Epidermal melanocyte (primary cell): ENCODE measurements around the gene ST6GALNAC1.

Experiments
- DNase-seq: peaks from one replicate; pipeline ENCODE4 v3.0.0; 2011; ENCODE audit warnings: low spot score; ENCODE audit not compliant: insufficient read length

ST6GALNAC1 gene, protein sequence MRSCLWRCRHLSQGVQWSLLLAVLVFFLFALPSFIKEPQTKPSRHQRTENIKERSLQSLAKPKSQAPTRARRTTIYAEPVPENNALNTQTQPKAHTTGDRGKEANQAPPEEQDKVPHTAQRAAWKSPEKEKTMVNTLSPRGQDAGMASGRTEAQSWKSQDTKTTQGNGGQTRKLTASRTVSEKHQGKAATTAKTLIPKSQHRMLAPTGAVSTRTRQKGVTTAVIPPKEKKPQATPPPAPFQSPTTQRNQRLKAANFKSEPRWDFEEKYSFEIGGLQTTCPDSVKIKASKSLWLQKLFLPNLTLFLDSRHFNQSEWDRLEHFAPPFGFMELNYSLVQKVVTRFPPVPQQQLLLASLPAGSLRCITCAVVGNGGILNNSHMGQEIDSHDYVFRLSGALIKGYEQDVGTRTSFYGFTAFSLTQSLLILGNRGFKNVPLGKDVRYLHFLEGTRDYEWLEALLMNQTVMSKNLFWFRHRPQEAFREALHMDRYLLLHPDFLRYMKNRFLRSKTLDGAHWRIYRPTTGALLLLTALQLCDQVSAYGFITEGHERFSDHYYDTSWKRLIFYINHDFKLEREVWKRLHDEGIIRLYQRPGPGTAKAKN

DNA sequence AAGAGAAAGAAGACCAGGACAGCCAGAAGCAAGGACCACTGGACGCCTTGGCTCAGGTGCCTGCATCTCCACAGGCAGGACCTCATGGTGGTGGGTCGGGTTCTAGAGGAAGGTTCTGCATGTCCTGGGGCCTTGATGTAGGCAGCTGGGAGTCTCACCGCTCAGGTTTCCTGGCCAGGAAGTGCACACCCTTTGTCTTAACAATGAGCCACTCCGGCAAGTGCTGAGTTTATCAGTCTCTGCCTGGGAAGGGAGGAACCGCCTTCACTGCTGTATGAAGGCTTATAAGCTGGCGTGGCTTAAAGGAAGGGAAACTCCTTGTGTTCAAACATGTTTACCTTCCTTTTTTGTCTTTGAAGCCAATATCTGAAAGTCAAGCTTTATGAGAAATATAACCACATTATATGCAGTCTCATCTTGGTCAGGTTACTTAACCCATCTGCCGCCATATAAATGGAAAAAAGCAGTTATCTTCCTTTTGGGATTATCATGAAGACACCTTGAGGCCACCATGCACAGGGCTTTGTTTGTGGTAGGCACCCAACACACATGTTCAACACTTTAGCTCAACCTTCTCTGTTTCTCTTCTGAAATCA lies at the start of gene ST6GALNAC1:
TSS of gene ST6GALNAC1 (minus strand) at position 205 of the 596 bp plus-strand sequence. CDS start at position 86, 119 bp downstream.
- no peak for DNase-seq

GRCh38 chr17:76691379-76692191 lies 48.0 kb upstream of the ST6GALNAC1 start:
- no peak for DNase-seq

DNA sequence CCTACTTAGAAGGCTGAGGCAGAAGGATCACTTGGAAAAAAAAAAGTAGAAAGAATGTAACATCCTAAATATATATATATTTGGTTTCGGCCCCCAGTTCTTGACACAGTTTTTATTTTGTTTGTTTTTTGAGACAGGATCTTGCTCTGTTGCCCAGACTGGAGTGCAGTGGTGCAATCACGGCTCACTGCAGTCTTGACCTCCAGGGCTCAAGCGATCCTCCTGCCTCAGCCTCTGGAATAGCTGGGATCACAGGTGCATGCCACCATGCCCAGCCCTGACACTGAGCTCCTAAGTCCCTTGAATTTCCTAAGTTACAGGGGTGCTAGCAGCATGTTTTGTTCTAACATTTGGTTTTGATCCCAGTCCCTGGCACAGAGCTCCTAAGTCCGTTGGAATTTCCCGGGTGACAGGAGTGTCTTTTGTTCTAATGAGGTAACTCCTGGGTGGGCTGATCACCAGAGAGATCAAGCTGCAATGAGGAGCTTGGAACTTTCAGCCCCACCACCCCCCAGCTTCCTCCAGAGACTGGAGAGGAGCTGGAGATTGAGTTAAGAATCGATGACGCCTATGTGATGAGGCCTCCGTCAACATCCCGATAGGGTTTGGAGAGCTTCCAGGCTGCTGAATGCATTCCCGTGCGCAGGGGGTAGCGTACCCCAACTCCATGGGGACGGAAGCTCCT lies 47.2 kb upstream of the ST6GALNAC1 start:
- no peak for DNase-seq

DNA sequence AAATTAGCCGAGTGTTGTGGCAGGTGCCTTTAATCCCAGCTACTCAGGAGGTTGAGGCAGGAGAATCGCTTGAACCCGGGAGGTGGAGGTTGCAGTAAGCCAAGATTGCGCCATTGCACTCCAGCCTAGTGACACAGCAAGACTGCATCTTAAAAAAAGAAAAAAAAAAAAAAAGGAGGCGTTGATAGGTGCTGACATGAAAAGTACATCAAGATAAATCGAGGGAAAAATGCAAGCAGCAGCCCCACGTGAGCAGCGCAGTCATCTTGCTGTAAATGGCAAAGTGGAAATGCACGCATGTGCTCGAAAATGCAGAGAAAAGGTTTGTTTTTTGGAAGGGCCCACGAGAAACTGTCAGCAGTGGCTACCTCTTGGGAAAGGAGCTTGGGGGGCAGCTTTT lies 46.3 kb upstream of the ST6GALNAC1 start:
- DNase-seq, result no peak

DNA sequence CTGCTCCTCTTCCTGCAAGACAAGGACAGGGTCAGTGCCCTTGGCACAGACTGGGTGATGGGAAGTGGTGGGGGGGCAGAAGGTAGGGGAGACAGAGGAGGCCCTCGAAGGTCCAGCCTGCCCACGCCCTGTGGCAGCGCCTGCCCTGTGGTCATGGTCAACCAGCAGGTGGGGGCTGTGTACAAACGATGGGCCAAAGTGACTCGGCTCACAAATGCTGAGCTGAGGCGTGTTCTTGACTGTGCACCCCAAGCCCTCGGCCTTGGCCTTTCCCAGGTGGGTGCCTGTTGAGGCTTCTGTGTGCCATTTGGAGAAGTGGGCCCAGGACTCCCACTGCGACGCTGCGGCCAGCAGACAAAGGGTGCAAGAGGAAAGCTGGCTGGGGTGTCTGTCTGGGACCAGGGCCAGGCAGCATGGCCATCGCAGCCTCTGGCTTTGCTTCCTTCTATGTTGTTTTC lies 44.6 kb upstream of the ST6GALNAC1 start:
- DNase-seq, result no peak

DNA sequence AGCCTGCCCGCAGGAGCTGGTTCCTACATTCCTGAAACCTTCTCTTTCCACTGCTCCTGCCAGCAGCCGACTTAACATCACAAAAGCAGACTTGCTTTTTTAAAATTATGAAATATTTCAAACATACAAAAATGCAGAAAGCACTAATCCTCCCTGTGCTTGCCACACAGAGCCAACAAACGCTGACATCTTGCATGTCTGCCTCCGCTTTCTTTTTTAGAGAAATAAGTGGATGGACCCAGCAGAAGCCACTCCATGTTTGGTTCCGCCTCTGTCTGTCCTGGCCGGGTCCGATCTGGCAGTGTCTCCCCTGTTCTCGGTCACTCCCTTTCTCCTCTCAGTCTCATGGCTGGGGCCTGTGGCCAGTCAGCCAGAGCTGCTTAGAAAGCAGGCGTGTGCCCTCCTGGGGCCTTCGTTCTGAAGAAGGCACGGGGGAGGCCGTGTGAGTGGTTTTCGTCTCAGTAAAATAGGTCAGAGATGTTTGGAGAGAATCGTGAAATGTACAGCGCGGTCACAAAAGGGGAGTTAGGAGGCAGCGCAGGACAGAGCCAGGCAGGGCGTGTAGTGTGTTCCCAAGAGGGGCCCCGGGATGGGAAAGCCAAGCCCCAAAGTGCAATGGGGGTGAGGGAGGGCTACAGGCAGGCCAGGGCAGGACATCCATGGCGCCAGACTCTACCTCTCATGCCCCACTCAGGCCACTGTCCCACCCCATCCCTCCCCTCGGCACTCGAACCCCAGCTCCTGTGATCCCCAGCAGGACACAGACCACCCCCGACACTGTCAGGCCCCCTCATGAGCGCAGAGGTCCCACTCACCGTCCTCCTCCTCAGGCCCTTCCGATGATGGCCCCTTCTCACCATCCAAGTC lies 44.0 kb upstream of the ST6GALNAC1 start:
- no peak for DNase-seq

DNA sequence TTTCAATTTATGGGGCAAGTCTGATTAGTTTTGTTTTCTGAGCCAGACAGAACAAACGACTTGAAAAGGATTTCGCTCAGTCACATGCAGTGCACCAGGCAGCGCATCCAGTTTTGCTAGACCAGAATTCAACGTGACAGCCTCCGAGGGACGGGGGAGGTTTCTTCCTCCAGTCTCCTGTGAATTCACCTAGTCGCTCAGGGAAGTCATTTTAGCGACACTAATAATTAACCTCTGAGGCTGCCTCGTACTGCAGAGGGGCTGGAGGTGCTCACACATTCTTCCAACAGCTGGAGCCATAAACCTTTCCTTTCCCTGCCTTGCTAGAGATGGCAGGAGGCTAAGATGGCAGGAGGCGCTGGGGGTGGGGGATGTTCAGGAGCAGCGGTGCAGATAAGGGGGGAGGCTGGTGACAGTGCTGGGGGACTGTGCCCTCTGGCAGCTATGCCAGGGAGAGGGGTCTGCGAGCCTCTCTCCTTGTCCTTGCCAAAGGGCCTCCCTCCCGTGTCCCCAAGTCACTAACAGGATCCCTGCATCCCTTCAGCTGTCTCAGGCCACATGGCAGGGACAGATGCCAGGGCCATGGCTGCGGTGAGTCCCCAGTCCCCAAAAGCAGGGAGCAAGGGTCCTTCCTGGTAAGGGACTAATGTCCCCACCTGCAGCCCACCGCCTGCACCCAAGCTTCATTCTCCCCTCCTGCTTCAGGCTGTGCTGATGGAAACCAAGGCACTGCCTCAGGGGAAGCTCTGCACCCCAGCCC lies 43.2 kb upstream of the ST6GALNAC1 start:
- DNase-seq, result no peak

DNA sequence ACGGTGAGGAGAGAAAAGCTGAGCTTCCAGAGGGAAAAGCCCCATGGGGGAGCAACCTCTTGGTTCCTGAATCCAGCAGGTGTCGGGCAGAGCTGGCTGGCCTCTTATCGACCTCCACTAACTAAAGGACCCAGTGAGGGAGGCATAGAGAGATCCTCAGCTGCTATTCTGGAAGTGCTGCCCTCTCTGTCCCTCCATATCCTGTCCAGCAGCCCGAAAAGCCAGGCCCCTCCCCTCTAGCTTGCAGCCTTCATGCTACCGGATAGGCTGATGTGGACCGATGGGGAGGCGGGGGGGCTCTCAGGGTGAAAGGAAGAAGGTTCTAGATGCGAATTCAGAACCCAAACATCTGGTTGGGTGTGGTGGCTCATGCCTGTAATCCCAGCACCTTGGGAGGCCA lies 42.3 kb upstream of the ST6GALNAC1 start:
- no peak for DNase-seq

- no peak for DNase-seq
These were observed 41.8 kb upstream of the ST6GALNAC1 start for GRCh38 chr17:76685366-76685765.

DNA sequence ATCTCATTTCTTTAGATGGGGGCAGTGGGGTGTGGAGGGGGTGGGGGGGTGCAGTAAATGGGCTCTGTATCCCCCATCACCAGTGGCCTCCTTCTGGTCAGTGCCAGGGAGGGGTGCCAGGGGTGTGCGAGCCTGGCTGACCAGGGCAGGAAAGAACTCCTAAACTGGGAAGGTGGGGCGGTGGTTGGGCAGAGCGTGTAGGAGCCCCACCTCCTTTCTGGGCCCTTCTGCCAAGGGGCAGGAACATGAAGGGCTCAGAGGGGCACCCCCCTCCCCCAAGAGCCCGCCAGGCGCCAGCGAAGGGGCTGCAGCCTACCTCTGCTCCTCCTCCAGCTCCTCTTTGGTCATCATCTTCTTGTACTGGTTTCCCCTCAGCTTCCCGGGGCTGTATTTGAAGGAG lies 41.2 kb upstream of the ST6GALNAC1 start:
- DNase-seq, result no peak

GRCh38 chr17:76683921-76684745 lies 40.6 kb upstream of the ST6GALNAC1 start:
- no peak for DNase-seq

GRCh38 chr17:76683011-76683755 lies 39.6 kb upstream of the ST6GALNAC1 start:
- no peak for DNase-seq

DNA sequence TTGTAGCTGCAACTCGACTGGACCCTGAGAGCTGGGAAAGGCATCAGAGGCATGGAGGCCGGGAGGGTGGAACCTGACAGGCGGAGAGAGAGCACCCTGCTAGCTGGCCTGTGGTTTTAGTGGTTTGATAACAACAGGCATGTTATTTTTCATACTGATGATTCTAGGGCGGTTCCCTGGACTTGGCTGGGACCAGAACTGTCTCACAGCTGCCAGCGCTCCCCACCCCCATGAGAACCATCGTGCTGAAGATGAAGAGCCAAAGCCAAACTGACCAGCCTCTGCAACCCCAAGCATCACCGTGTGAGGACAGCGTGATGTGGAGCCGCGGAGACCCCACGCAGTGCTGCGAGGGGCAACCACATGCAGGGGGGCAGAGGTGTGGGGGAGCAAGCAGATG lies 38.7 kb upstream of the ST6GALNAC1 start:
- no peak for DNase-seq

- DNase-seq, result peak; percentile 74
These were observed 37.9 kb upstream of the ST6GALNAC1 start for GRCh38 chr17:76681222-76682137.

DNA sequence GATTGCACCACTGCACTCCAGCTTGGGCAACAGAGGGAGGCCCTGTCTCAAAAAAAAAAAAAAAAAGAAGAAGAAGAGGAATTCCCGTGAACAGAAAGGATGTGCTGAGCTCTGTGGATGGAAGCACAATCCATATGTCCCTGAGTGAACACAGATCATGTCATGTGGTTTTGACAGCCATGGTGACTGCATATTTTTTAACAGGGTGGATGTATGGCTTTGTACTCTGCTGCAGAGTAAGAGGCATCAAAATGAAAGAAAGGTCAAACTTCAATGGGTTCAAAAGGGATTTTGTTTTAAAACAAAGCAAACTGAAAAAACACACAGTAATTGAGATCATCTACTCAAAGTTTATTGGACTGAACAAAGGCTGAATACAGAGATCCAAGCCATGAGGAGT lies 35.7 kb upstream of the ST6GALNAC1 start:
- DNase-seq, result no peak

- no peak for DNase-seq
These were observed 34.8 kb upstream of the ST6GALNAC1 start for GRCh38 chr17:76678330-76678729.

- DNase-seq, result no peak
These were observed 33.8 kb upstream of the ST6GALNAC1 start for GRCh38 chr17:76677406-76677805.
